Memory B cell (primary cell): ENCODE measurements around the gene LPP.
A peak's percentile ranks its signal among the peaks of the same experiment; 100 is the strongest.

Source experiments
- ATAC-seq: fragments of 150-1000 bp; cut with Tn5 transposase; 2 replicates; pipeline ENCODE4 v1.10.0; 2021; ENCODE audit warnings: low read depth, mild to moderate bottlenecking, moderate library complexity
- DNase-seq, 2 donors: peaks; one replicate each; pipeline ENCODE4 v3.0.0; 2022; ENCODE audit warnings: low spot score in 2 of 2
- H3K27ac Mint-ChIP-seq: one replicate; pipeline ENCODE4 v1.8.0; 2022; ENCODE audit warnings: mild to moderate bottlenecking, moderate library complexity, mixed read lengths
- H3K27me3 Mint-ChIP-seq: one replicate; pipeline ENCODE4 v1.8.0; 2022; ENCODE audit warnings: mixed read lengths
- H3K36me3 Mint-ChIP-seq: one replicate; pipeline ENCODE4 v1.8.0; 2022; ENCODE audit warnings: mild to moderate bottlenecking, mixed read lengths
- H3K4me1 Mint-ChIP-seq: one replicate; pipeline ENCODE4 v1.8.0; 2022; ENCODE audit warnings: mixed read lengths
- H3K4me3 Mint-ChIP-seq: one replicate; pipeline ENCODE4 v1.8.0; 2022; ENCODE audit warnings: mild to moderate bottlenecking, moderate library complexity, mixed read lengths
- H3K9me3 Mint-ChIP-seq: one replicate; pipeline ENCODE4 v1.8.0; 2022; ENCODE audit warnings: mixed read lengths

The LPP gene

DNA sequence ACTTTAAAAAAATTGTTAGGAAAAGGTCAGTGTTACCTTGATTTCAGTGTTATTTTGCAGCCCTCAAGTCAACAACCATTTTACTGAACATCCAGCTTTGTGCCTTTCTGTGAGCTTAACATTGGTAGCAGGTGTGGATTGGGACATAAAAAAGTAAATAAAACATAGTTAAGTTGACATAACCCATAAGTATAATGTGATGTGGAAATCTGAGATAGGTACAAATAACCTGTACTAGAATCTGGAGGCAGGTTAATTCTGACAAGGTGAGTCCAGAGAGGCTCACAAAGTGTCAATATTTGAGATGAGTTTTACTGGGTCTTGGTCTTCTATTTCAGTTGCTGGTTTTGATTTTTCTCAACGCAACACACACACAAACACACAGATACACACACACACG lies 151.3 kb downstream of the LPP start:
- no peaks in the 10 kb centered on the region for H3K9me3 Mint-ChIP-seq
- H3K4me1 Mint-ChIP-seq, result peaks cover 38% of the 10 kb centered on the region
- H3K27ac Mint-ChIP-seq, result no peak overlapping the region
- peaks cover 8% of the 10 kb centered on the region for H3K36me3 Mint-ChIP-seq
- no peak for ATAC-seq
- H3K27me3 Mint-ChIP-seq, result no peaks in the 10 kb centered on the region
- no peak for DNase-seq
- H3K4me3 Mint-ChIP-seq, result no peak overlapping the region

DNA sequence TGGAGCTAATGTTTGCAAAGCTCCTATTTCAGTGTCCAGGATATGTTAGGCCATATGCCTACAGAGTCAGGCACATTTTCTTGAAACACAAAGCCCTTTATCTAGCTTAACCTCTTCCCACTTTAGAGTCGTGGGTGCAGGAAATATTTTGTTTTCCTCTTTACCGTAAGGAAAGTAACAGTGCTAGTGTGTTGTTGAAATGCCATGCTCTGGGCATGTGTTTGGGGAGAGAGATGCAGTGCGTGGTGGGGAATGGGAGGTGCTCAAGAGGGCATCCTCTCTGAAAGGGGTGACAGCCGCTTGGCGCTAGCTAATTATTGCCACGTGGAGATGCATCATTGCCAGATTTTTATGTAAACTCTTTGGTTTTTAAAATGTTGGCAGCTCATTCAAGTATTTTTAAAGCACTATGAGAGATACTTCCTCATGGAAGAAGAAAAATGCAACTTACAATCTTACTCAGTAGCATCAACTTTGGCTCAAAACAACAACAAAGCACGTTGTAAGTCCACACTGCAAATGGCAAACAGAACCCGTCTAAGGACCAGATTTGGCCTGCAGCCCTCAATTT lies 152.6 kb downstream of the LPP start:
- Mint-ChIP-seq H3K27ac (no peak overlapping the region), H3K4me1 (peaks cover 39% of the 10 kb centered on the region), H3K27me3 (no peaks in the 10 kb centered on the region), H3K4me3 (no peak overlapping the region), H3K36me3 (peaks cover 10% of the 10 kb centered on the region), H3K9me3 (no peaks in the 10 kb centered on the region)
- DNase-seq, result no peak
- ATAC-seq, result no peak

DNA sequence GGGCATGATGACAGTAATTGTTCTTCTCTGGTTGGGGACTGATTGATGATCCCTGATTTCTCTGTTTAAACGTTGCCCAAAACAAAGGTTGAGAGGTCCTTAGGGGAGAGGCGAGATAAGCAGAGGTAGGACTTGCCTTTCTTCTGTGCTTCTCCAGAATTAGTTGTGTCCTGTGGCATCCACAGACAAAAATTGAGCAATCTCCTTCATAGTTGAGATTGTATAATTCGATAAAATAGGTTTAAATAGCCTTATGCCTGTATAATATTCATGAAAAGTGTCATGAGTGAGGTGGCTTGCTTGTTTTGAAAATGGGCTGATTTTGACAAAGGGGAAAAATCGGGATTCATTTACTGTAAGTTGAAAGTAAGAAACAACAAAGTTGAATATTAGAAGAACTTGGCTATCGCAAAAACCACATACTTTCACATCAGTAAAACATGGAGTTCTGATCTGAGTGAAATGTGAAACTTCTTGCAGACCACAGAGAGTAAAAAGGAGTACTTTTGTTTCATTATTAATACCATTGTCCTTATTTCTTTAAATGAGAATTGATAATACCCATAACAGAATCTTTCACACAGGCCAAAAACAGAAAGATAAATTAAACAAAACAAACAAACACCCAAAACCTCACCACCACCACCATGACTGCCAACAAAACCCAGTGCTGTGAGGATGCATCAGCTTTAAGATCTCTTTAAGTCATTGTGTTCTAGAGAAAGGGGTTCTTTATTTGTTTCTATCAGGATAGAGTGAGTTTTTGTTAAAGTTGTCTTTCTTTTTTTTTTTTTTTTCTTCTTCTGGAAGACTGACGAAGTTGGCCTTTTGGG lies 155.7 kb downstream of the LPP start:
- ATAC-seq (peak; percentile 86), DNase-seq (no peak)
- Mint-ChIP-seq H3K9me3 (no peaks in the 10 kb centered on the region), H3K4me3 (peak overlapping the region; percentile 51), H3K27me3 (no peaks in the 10 kb centered on the region), H3K4me1 (peaks cover 26% of the 10 kb centered on the region), H3K27ac (peak overlapping the region; percentile 67), H3K36me3 (peaks cover 9% of the 10 kb centered on the region)

DNA sequence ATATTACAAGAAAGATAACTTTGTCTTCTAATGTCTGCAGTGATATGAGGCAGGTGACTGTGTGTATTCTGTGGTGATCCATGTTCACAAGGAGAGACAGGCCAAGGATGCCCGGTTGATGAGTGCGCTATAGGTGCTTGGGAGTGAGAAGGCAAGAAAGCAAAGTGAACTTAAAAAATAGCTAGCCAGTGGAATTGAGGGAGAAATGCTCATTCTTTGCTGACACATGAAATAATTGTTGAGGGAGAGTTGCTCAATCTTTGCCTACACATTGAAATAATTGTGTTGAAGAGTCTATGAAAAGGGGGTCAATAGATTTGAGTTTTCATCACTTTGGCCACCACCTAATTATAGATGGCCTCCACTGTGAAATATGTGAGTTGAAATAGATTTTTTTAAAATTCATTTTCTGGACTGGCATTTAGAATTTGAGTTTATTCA lies 156.3 kb downstream of the LPP start:
- H3K27me3 Mint-ChIP-seq, result no peaks in the 10 kb centered on the region
- DNase-seq (no peak), ATAC-seq (no peak)
- peak overlapping the region; percentile 70 for H3K27ac Mint-ChIP-seq
- peaks cover 9% of the 10 kb centered on the region for H3K36me3 Mint-ChIP-seq
- H3K9me3 Mint-ChIP-seq, result no peaks in the 10 kb centered on the region
- no peak overlapping the region for H3K4me3 Mint-ChIP-seq
- H3K4me1 Mint-ChIP-seq, result peaks cover 26% of the 10 kb centered on the region

DNA sequence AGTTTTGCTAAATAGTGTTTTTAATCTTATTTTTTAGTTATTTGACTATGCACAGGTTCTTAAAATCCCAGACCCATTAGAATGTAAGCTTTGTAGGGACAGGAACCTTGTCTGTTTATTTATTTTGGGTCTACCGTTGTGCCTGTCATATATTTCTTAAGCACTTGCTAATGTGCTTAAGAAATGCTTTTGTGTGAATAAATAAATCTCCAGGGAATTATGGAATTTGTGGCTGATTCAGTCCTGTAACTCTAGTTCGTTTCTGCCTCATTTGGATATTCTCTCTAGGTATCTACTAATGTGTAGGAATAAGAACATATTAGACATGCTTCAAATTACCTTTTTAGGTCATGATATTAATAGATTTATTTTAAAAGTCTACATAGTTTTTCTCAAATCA lies 161.6 kb downstream of the LPP start:
- Mint-ChIP-seq H3K36me3 (peaks cover under 1% of the 10 kb centered on the region), H3K27ac (no peak overlapping the region), H3K27me3 (no peaks in the 10 kb centered on the region), H3K9me3 (no peaks in the 10 kb centered on the region), H3K4me1 (peaks cover 13% of the 10 kb centered on the region), H3K4me3 (no peak overlapping the region)
- DNase-seq (no peak), ATAC-seq (no peak)

DNA sequence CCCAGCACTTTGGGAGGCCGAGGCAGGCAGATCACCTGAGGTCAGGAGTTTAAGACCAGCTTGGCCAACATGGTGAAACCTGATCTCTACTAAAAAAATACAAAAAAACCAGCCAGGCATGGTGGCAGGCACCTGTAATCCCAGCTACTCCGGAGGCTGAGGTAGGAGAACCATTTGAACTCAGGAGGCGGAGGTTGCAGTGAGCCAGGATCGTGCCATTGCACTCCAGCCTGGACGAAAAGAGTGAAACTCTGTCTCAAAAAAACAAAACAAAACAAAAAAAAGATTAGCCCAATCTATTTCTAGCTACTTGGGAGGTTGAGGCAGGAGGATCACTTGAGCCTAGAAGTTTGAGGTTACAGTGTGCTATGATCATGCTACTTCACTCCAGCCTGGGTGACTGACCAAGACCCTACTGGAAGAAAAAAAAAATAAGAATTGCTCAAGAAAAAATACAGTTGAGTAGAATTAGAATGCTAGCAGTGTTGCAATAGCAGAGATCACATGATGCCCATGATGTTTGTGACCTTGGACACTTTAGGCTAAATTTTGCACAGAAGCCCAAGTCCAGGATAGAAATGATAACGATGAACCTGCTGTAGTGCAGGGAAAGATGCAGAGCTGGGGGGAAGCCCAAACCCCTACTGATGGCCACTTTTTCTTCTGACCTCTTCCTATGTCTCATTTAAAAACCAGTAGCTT lies 162.2 kb downstream of the LPP start:
- ATAC-seq (no peak), DNase-seq (no peak)
- no peak overlapping the region for H3K4me3 Mint-ChIP-seq
- H3K9me3 Mint-ChIP-seq, result no peaks in the 10 kb centered on the region
- H3K36me3 Mint-ChIP-seq, result no peaks in the 10 kb centered on the region
- H3K27ac Mint-ChIP-seq, result no peak overlapping the region
- no peaks in the 10 kb centered on the region for H3K27me3 Mint-ChIP-seq
- H3K4me1 Mint-ChIP-seq, result peaks cover 16% of the 10 kb centered on the region

DNA sequence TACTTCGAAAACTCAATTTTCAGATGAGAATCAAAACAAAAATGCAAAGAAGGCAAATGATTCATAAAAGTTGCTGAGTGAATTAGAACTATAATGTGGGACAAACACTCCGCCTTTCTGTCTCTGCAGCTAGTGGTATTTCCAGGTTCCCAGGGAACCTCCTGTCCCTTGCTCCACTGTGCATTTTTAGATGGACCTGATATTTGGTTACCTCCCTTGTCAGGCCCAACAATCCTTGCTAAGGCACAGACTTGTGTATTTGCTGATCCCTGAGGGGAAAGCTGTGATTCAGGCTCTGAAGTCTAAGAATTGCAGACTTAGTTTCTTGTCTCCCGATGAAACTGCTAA lies 162.7 kb downstream of the LPP start:
- no peaks in the 10 kb centered on the region for H3K9me3 Mint-ChIP-seq
- DNase-seq (no peak), ATAC-seq (no peak)
- H3K4me1 Mint-ChIP-seq, result peaks cover 16% of the 10 kb centered on the region
- no peaks in the 10 kb centered on the region for H3K36me3 Mint-ChIP-seq
- no peaks in the 10 kb centered on the region for H3K27me3 Mint-ChIP-seq
- no peak overlapping the region for H3K27ac Mint-ChIP-seq
- H3K4me3 Mint-ChIP-seq, result no peak overlapping the region

DNA sequence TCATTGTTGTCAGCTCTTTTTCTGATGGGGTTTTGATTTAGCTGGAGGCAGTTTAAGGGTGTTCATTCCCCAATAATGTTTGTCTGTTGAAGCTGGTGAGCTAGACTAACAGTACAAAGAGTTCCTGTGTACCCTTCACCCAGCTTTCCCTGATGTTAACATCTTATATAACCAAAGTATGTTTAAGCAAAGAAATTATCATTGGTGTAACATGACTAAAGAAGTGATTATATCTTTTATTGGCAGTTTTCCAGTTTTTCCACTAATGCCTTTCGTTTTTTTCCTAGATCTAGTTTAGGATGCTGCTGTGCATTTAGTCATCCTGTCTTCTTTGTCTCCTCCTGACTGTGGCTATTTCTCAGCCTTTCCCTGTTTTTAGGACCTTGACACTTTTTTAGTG lies 165.6 kb downstream of the LPP start:
- Mint-ChIP-seq H3K4me3 (no peak overlapping the region), H3K9me3 (no peaks in the 10 kb centered on the region), H3K36me3 (peaks cover 4% of the 10 kb centered on the region), H3K27me3 (no peaks in the 10 kb centered on the region), H3K27ac (peak overlapping the region; percentile 20), H3K4me1 (peaks cover 33% of the 10 kb centered on the region)
- no peak for DNase-seq
- no peak for ATAC-seq

DNA sequence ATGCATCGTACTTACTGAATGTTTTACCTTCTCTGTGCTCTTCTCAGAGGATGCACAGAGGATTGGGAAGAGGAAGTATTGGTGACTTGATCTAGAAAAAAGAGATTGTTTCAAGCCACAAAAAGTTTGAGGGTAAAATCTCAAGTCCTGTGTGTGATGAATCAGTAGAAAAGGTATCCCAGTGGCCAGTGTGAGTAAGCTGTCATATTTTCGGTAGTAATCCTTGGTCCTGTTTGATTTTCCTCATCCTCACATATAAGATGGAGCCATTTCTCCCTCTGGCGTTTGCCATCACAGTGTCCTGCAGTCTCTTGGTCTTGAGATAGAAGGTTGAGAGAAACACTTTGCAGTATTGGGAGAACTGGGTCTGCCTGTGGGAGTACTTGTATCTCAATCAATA lies 166.8 kb downstream of the LPP start:
- H3K4me1 Mint-ChIP-seq, result peaks cover 36% of the 10 kb centered on the region
- H3K27me3 Mint-ChIP-seq, result no peaks in the 10 kb centered on the region
- no peak overlapping the region for H3K27ac Mint-ChIP-seq
- peaks cover 9% of the 10 kb centered on the region for H3K36me3 Mint-ChIP-seq
- H3K4me3 Mint-ChIP-seq, result no peak overlapping the region
- no peak for DNase-seq
- no peaks in the 10 kb centered on the region for H3K9me3 Mint-ChIP-seq
- ATAC-seq, result no peak

DNA sequence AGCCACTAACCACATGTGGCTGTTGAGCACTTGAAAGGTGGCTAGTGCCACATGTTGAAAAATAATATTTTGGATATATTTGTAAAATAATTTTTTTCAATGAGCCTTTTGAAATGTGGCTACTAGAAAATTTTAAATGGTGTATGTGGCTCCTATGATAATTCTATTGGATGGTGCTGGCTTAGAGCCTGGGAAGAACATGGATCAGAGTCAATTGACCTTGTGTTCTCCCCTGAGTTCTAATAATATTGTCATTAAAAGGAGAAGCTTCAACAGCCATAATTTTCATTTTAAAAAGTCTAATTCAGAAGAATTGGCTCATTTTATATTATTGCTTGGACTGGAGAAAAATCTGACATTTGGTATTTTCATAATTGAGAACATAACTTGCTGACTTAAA lies 167.3 kb downstream of the LPP start:
- Mint-ChIP-seq H3K27ac (no peak overlapping the region), H3K9me3 (no peaks in the 10 kb centered on the region), H3K4me1 (peaks cover 39% of the 10 kb centered on the region), H3K36me3 (peaks cover 13% of the 10 kb centered on the region), H3K4me3 (no peak overlapping the region), H3K27me3 (no peaks in the 10 kb centered on the region)
- DNase-seq (no peak), ATAC-seq (no peak)

DNA sequence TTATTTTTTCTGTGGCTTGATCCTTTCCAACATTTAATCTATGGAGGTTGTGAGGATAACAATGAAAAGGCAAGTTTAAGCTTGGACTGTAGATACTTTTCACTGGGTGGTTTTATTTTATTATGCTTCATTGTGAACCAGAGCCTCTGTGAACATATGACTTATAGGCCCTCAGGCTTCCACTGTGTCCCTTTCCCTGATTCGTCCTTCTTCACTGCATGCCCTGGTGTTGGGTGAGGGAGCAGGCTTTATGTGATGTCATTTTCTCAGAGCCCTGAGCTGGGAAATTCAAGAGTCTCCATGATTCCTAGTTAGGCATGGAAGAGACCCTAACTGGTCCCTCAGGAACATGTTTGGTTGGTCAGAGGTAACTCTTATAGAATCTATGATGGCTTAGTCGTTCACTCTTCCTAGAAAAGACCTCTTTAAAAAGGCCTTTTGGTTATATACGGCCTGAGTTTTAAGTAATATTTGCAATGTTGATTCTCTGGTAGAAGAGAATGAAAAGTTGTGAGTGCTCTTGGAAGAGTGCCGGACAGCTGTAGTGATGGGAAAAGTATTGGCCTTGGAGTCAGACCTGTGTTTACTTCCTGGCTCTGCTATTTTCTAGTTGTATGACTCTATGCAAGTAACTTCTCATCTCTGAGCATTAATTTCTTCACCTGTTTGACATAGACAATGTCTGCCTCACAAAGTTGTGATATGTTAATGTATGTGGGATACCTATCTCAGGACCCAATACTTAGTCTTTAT lies 168.4 kb downstream of the LPP start:
- ATAC-seq (no peak), DNase-seq (no peak)
- Mint-ChIP-seq H3K36me3 (peaks cover 14% of the 10 kb centered on the region), H3K9me3 (no peaks in the 10 kb centered on the region), H3K27me3 (no peaks in the 10 kb centered on the region), H3K4me3 (no peak overlapping the region), H3K27ac (peak overlapping the region; percentile 49), H3K4me1 (peaks cover 36% of the 10 kb centered on the region)

DNA sequence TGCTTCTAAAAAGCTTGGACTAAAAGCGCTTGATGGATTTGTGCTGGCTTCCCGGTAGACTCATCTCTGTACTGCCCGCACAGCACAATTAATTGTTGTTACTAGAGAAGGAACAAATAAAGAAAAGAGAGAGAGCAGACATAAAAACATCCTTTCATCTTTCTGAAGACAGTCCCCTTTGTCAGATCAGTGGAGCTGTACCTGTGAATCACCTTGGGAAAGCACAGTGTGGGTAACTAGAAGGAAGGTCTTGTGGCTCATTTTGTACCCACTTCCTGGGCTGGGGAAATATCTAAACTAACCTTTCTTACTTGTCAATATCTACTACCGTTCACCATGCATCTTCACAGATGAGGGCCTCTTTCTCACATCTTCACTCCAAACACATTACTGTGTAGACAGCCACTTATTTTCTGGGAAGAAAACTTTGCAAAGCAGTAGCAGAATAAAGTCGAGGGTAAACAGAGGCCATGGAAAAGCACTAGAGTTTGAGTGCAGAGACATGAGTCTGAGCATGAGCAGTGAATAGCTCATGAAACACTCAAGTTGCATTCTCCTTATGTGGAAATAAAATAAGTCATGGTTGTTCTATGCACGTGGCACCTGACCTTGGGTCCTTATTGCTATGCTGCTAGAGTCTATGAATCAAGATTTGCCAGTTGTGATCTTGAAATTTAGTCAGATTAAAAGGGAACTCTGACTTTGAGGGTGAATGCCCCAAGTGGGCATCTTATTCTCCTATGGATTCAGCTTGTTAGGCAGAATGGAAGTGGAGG lies 169.3 kb downstream of the LPP start:
- peaks cover 33% of the 10 kb centered on the region for H3K4me1 Mint-ChIP-seq
- H3K9me3 Mint-ChIP-seq, result no peaks in the 10 kb centered on the region
- no peaks in the 10 kb centered on the region for H3K27me3 Mint-ChIP-seq
- H3K27ac Mint-ChIP-seq, result peak overlapping the region; percentile 49
- ATAC-seq, result peak; percentile 69
- no peak for DNase-seq
- H3K36me3 Mint-ChIP-seq, result peaks cover 14% of the 10 kb centered on the region
- H3K4me3 Mint-ChIP-seq, result no peak overlapping the region

DNA sequence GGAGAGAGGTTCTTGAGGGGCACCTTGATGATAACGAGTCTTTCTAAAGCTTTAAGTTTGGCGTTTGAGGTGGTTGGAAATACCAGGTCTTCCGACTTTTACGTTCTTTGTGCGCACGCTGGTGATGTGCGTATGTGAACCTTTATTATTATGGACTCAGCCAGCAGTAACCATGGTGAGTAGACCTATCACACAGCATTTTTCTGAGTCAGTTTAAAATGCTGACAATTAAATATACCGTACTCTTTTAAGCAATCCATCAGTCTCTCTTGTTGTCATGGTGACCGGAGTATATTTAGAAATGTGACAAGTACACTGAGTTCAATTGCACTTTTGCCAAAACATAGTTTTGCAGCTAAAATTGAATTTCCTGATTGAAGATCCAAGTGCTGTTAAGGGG lies 172.2 kb downstream of the LPP start:
- ATAC-seq (no peak), DNase-seq (no peak)
- Mint-ChIP-seq H3K4me3 (no peak overlapping the region), H3K27me3 (no peaks in the 10 kb centered on the region), H3K27ac (no peak overlapping the region), H3K9me3 (no peaks in the 10 kb centered on the region), H3K36me3 (peaks cover 16% of the 10 kb centered on the region), H3K4me1 (peaks cover 34% of the 10 kb centered on the region)
